SW 1271 (cell line): Measurements from ENCODE around the gene FCHO2.
"Not testable (repeated sequence)": the region's sequence is repeated elsewhere in the genome, so short reads cannot be mapped to it uniquely, and the experiment has no call there.

Experiments used
- DNase-seq, 2 experiments: peaks; one replicate each; lab custom pipeline; 2025; lab: John Stamatoyannopoulos, UW

The FCHO2 gene, protein sequence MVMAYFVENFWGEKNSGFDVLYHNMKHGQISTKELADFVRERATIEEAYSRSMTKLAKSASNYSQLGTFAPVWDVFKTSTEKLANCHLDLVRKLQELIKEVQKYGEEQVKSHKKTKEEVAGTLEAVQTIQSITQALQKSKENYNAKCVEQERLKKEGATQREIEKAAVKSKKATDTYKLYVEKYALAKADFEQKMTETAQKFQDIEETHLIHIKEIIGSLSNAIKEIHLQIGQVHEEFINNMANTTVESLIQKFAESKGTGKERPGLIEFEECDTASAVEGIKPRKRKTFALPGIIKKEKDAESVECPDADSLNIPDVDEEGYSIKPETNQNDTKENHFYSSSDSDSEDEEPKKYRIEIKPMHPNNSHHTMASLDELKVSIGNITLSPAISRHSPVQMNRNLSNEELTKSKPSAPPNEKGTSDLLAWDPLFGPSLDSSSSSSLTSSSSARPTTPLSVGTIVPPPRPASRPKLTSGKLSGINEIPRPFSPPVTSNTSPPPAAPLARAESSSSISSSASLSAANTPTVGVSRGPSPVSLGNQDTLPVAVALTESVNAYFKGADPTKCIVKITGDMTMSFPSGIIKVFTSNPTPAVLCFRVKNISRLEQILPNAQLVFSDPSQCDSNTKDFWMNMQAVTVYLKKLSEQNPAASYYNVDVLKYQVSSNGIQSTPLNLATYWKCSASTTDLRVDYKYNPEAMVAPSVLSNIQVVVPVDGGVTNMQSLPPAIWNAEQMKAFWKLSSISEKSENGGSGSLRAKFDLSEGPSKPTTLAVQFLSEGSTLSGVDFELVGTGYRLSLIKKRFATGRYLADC

DNA sequence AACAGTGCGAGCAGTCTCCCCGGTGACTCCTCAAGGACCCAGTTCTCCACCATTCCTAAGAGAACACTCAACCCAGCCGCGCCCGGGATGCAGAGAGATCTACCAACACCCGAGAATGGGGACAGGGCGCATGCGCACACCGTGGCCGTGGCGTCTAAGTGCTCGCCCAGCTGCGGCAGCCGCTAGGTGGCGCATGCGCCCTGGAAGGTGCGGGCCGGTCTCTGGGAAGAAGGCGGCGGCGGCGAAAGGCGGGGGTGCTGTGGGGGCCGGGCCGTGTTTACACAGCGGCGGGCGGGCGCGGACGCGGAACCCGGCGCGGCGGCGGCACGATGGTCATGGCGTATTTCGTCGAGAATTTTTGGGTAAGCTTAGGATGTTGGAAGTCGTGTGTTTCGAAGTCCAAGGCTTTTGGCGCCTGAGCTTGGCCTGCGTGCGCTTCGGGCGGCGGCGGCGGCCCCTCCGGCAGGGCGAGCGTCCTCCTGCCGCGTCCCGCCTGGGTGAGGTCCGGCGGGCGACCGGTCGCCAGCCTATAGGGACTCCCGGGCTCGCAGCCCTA lies at the start of gene FCHO2:
FCHO2 (plus strand) TSS at position 274 of the 556 bp plus-strand sequence; CDS start at position 330, 56 bp downstream.
- DNase-seq, result peak; percentile 92 to 98

DNA sequence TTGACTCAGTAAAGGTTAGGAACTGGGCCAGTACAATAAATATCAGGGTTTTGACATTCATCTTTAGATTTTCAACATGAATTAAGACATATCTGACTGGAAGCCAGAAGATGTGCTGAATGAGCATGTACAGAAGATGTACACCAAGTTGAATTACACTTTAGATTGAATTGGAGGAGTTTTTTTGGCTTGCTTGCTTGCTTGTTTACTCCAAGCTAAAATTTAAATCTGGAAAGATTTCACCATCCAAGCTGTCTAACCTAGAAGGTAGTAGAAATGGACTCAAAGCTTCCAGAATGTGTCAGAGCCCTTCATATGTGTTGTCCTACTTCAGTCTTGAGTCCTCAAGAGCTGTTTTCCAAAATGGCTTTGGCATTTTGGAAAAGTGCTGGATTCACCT lies 49.0 kb upstream of the FCHO2 start:
- no peak for DNase-seq

DNA sequence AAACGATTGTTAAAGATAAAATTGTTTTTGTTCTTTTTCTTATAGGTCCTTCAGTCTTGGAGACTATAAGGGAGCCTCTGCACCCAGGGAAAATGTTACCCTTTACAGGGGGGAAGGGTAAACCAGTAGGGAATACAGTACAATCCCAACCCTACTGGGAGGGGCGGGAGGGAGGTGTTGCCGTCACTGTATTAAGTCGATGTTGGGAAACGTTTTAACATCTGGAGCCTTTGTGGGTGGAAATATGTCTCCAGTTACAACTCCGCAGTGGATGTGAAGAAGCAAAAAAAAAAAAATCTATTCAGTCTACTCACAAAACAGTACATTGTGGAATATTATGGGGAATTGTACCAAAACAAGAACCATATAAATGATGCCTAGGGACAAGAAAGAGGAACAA lies 47.2 kb upstream of the FCHO2 start:
- no peak for DNase-seq

DNA sequence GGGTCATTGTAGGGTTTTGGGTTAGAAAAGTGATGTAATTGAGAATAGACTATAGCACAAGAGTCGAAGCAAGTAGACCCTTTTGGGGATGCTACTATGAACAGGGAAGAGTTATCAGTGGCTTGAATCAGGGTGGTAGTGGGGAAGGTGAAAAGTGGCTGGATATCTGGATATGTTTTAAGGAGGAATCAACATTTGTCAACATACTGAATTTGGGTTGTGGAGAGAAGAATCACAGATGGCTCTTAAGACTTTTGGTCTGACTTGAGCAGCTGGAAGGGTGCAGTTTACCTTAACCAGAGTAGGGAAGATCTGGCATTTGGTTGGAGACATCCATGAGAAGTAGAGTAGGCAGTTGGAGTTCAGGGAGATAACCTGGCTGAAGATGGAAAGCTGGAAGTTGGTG lies 38.5 kb upstream of the FCHO2 start:
- DNase-seq, result no peak

DNA sequence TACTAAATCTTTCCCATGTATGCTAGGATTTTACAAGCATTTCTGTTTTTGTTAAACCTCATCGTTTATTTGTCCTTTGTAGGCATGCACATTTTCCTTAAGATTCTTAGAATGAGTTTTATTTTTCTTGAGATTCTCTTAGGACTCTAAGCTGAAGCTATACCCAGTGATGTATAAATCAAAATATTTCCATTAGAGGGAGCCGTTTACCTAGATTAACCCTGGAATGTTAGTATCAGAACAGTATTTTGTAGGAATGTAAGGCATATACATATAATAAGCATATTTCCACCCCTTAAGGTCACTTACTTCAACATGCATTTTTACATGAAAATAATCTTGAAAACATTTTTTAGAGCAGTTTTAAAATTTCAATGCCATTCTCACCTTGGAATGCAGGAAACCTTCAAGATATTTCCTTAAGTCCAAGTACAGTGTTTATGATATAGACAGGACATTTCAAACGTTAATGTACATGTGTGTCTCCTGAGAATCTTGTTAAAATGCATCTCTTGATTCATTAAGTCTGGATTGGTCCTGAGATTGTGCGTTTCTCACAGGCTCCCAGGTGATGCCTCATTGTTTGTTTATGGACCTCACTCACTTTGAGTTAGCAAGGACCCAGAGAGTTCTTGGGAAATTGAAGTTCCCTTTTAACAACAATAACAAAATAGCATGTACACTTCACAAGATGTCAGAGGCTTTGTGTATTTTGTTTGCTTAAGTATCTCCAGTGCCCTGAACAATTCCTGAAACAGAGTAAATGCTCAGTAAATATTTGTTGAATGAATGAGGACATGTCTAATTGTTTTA lies 34.9 kb upstream of the FCHO2 start:
- DNase-seq, result peak in 1 of 2 experiments; percentile 73

DNA sequence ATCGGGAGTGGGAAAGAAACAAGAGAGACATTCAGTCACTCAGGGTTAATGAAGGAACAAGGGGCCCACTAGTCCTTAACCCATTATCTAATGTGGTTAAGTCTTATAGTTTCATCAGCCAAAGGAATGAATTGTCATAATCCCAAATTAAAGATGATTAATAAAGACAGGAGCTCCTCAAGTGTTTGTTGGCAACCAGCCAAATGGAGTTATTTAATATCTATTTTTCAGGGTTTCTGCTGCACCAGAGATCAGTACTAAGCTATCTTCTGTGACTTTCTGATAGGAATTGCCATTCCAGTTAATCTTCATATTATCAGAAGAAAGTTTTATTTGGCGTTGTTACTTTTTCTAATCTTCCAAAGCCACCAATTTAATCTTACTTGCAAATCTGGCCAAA lies 34.0 kb upstream of the FCHO2 start:
- no peak for DNase-seq

DNA sequence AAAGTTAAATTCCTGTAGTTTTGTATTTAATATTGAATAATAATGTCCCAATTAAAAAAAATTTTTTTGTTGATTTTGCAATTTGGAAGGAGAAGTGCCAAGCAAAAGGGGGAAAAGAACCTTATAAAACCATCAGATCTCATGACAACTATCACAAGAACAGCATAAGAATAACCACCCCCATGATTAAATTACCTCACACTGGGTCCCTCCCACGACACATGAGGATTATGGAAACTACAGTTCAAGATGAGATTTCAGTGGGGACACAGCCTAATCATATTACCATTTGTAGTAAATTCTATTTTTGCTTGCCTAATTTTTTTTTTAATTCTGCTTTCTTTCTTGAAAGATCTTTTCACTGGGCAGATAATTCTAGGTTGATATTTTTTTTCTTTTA lies 33.4 kb upstream of the FCHO2 start:
- no peak for DNase-seq

DNA sequence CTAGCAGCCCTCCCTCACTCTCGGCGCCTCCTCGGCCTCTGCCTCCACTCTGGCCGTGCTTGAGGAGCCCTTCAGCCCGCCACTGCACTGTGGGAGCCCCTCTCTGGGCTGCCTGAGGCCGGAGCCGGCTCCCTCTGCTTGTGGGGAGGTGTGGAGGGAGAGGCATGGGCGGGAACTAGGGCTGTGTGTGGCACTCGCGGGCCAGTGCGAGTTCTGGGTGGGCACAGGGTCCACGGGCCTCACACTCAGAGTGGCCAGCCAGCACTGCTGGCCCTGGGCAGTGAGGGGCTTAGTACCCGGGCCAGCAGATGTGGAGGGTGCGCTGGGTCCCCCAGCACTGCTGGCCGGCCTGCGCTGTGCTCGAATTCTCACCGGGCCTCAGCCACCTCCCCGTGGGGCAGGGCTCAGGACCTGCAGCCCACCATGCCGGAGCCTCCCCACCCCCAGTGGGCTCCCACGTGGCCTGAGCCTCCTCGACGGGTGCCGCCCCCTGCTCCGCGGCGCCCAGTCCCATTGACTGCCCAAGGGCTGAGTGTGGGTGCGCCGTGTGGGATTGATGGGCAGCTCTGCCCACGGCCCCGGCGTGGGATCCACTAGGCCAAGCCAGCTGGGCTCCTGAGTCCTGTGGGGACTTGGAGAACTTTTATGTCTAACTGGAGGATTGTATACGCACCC lies 30.4 kb upstream of the FCHO2 start:
- no peak for DNase-seq

DNA sequence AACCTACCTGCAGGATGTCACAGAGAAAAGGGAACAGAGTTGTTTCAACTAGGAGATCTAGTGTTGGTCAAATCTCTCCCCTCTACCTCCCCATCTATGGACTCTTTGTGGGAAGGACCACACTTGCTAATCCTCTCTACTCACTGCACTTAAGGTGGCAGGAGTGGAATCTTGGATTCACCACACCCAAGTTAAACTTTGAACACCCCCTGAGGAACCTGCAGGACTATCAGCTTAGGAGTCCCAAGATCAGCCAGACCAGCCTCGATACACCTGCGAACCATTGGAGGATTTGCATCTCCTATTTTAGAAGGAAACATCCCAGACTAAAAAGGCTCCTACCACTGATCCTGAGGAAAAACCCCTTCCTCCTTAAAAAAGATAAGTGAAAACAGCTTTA lies 23.2 kb upstream of the FCHO2 start:
- not testable (repeated sequence) for DNase-seq

DNA sequence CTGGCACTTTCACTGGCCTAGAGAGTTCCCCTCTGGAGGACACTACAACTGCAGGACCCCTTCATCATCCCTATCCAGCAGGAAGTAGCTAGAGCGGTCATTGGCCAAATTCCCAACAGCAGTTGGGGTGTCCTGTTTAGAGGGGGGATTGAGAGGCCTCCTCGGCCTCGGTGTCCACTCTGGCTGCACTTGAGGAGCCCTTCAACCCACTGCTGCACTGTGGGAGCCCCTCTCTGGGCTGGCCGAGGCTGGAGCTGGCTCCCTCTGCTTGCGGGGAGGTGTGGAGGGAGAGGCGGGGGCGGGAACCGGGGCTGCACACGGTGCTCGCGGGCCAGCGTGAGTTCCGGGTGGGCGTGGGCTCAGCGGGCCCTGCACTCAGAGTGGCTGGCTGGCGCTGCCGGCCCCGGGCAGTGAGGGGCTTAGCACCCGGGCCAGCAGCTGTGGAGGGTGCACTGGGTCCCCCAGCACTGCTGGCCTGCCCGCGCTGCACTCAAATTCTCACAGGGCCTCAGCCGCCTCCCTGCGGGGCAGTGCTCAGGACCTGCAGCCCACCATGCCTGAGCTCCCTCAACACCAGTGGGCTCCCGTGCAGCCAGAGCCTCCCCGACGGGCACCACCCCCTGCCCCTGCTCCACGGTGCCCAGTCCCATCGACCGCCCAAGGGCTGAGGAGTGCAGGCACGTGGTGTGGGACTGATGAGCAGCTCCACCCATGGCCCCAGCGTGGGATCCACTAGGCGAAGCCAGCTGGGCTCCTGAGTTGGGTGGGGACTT lies 20.7 kb upstream of the FCHO2 start:
- not testable (repeated sequence) for DNase-seq

DNA sequence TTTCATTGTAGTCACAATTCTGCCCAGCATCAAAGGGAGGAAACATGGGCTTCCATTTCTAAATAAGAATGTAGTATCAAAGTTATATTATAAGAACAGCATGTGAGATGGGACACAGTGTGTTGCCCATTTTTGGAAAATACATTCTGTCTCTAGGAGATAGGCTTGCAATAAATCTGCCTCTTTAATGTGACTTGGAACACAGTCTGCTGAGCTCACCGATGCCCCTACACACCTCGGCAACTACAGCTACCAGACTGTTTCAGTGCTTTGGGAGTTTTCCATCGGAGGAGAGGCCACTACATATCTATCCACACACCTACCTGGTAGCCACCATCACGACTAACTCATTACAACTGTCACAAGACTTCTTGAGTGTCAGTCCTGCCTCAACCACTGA lies 18.9 kb upstream of the FCHO2 start:
- no peak for DNase-seq

DNA sequence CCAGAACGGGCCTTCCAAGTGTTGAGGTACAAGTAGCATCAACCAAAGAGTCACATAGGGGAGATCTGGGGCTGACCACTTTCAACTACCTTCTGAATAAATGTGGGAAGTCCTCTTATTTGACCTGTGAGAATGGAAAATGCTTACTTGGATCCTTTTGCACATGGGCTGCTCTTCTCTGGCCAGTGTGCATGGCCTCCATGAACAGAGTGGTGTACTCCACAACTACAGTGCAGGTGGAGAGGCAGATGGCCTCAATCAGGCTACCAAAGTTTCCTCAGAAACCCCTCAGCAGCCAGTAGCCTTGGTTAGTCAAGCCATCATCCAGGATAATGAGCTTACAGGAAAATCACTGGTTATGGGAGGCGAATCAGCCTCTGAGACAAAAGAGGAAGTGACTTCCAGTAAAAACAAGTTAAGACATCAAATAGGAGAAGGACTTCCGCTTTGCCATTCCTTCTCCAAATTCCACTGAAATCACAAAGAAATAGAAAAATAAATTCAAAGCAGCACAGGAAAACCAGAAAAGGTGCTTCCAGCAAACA lies 18.3 kb upstream of the FCHO2 start:
- no peak for DNase-seq

DNA sequence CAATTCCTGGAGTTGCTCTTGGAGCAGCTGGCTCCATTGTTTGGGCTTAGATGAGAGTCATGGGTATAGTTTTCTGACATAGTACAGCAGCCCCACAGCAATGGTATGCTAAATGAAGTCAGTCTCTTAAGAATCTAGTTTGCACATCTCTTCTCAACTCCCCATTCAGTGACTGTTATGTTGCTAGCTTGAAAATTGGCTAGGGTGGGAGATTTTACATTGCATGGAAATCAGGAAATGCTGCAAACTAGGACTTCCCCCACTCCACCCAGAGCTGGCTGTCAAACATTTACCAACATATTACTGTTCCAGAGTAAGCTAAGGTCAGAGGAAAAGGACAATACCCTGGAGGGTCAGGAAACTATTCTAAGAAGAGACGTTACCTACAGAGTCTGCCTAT lies 17.6 kb upstream of the FCHO2 start:
- DNase-seq, result no peak

DNA sequence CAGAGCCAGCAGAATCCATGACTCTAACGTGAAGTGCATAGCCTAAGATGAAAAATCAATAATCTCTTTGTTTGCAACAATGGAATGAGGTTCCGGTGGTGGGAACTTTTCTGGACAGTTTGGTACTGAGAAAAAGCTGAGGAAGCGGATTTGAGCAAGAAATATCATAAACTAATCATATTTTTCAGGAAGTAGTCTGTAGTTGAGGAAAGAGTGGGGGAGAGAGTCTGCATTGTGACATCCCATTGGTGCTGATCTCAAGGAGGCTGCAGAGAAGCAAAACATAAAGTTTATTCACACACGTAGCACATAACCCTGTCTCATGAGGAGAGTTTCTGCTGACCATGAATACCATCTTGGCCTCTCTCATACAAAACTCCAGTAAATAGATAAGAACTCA lies 15.8 kb upstream of the FCHO2 start:
- DNase-seq, result no peak

DNA sequence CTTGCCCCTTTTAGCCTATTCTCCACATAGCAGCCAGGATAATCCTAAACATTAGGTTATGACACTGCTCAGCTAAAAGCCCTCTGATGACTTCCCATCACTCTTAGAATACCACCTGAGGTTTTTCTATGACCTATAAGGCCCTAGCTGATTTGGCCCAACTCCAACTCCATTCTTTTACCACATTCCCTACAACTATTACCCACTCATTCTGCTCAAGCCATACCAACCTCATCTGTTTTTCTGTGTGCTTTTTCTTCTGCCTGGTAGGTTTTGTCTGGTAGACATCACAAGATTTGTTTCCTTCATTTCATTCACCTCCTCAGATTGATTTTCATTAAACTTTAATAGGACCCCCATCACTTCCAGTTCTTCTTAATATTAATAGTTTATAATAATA lies 12.5 kb upstream of the FCHO2 start:
- no peak for DNase-seq

DNA sequence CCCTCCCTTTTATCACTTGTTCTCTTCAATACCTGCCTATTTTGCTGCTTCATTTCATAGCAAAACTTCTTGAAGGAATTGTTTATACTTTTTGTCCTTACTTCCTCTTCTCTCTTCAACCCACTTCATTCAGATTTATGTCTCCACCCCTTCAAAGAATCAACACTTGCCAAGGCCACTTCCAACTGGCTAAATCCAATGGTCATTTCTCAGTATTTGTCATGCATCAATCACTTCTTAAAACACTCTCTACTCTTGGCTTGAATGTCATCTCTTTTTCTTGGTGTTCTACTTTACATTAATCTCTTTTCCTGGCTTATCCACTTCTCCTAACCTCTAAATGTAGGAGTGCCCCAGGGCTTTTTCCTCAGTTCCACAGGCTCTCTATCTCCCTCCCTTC lies 8.3 kb upstream of the FCHO2 start:
- DNase-seq, result no peak

DNA sequence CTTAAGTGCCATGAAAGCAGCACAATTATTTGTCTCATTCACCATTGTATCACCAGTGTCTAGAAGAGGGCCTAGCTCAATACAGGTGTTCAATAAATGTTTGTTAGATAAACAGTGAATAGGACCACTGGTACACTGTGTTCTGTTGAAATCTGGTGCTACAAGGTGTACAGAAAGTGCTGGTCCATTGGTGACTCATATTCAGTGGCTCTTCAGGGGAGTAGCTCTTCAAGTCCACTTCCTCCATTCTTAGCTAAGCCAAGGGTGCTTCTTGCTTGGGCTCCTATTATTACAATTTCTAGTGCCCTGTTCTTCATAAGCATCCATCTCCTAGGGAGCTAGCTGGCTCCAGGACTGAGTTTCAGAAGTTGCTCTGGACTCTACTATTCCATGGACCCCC lies 6.4 kb upstream of the FCHO2 start:
- no peak for DNase-seq

DNA sequence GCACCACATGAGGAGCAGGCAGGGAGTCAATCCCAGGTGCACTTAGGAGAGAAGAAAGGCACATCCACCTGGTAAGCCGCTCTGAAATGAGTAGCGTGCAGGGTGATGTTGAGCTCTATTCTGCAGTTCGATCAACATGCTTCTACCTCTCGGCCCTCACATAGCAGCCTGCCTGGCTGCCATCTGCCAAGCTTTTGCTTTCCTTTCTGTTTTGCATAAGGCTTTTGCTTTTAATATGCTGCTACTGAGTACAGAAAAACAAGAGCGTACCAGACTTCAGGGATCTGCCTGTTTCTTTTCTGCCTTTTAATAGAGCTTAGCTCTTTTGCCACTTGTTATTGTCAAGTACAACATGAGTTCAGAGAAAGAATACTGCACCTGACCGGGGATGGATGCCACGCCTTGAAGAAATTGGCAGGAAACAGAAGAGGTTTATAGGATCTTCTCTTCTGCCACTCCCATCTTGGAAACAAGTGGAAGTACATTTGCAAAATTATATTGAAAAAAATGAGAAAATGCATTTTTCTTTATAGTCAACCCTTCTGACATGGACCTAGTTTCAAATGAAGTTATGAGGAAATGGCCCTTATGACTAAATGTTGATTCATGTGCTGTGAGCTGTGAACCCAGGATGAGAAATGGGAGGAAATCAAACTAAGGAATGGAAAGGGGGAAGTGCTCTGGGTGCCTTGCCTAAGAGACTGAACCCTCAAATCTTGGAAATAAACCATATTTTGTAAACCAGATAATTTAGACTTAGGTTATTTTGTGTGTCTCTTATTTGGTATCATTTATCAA lies 4.0 kb upstream of the FCHO2 start:
- DNase-seq, result peak; percentile 61 to 86

DNA sequence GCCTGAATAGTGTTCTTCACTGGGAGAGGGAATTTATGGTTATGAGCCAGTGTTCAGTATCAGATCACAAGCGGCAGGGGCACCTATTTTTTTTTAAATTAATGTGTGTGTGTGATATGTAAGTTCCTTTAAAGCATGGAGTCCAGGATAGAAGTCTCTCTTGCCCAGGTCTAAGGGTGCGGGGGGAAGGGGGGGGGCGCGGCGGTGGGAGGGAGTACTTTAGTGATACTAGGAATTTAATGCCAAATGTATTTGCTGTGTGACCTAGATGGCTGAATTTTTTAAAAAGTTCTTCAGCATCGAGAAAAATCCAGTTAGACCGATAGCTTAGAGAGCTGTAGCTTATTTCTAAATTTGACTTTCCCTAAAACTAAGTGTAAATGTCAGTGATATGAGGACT lies 1.5 kb upstream of the FCHO2 start:
- no peak for DNase-seq
